Central memory CD8-positive, alpha-beta T cell (primary cell): Measurements from ENCODE around the gene USP32.
"Not testable (repeated sequence)": the region's sequence is repeated elsewhere in the genome, so short reads cannot be mapped to it uniquely, and the experiment has no call there.

Experiments used
- ATAC-seq: fragments of 150-1000 bp; cut with Tn5 transposase; replicated peaks from 2 replicates; pipeline ENCODE4 v1.10.0; 2022; ENCODE audit warnings: mild to moderate bottlenecking, moderate FRiP score, moderate number of reproducible peaks; ENCODE audit not compliant: poor library complexity, severe bottlenecking; ENCODE audit errors: extremely low read depth
- DNase-seq, 2 donors: peaks; one replicate each; pipeline ENCODE4 v3.0.0; 2021; ENCODE audit warnings: low spot score in 2 of 2
- H3K27ac Mint-ChIP-seq: one replicate; pipeline ENCODE4 v1.8.0; 2022; ENCODE audit warnings: low read depth, mild to moderate bottlenecking, moderate library complexity, mixed read lengths
- H3K27me3 Mint-ChIP-seq: one replicate; pipeline ENCODE4 v1.8.0; 2022; ENCODE audit warnings: mixed read lengths
- H3K36me3 Mint-ChIP-seq: one replicate; pipeline ENCODE4 v1.8.0; 2022; ENCODE audit warnings: mild to moderate bottlenecking, moderate library complexity, mixed read lengths; ENCODE audit not compliant: insufficient read depth
- H3K4me1 Mint-ChIP-seq: one replicate; pipeline ENCODE4 v1.8.0; 2022; ENCODE audit warnings: mixed read lengths
- H3K4me3 Mint-ChIP-seq: one replicate; pipeline ENCODE4 v1.8.0; 2022; ENCODE audit warnings: mild to moderate bottlenecking, moderate library complexity, mixed read lengths
- H3K9me3 Mint-ChIP-seq: one replicate; pipeline ENCODE4 v1.8.0; 2022; ENCODE audit warnings: mixed read lengths

Gene USP32

DNA sequence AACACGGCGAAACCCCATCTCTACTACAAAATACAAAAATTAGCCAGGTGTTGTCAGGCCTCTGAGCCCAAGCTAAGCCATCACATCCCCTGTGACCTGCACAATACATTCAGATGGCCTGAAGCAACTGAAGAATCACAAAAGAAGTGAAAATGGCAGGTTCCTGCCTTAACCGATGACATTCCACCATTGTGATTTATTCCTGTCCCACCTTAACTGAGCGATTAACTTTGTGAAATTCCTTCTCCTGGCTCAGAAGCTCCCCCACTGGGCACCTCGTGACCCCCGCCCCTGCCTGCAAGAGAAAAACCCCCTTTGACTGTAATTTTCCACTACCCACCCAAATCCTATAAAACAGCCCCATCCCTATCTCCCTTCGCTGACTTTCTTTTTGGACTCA, 7.0 kb downstream of the USP32 start:
- H3K27me3 Mint-ChIP-seq, H3K9me3 Mint-ChIP-seq, ATAC-seq, DNase-seq, H3K36me3 Mint-ChIP-seq, H3K4me3 Mint-ChIP-seq, H3K27ac Mint-ChIP-seq: not testable (repeated sequence)
- H3K4me1 Mint-ChIP-seq, result peaks cover 53% of the 10 kb centered on the region

DNA sequence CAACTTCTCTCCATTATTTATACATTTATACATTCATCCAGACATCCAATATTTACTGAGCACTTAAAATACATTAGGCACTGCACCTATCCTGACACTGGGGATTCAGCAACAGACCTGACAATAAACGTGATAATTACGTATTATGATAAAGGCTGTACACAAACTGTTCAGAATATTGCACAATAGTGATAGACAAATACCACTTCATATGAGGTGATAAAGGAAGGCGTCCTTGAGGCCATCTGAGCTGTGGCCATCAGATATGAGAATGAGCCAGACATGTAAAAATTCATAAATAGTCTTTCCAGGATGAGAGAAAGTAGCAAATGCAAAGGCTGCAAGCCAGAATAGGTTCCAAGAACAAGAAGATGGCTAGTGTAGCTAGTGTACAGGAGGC, 8.6 kb downstream of the USP32 start:
- DNase-seq (no peak), ATAC-seq (no peak)
- Mint-ChIP-seq H3K27ac (no peak overlapping the region), H3K27me3 (no peaks in the 10 kb centered on the region), H3K9me3 (no peaks in the 10 kb centered on the region), H3K4me3 (no peak overlapping the region), H3K36me3 (no peaks in the 10 kb centered on the region), H3K4me1 (peaks cover 46% of the 10 kb centered on the region)

- Mint-ChIP-seq H3K9me3 (no peaks in the 10 kb centered on the region), H3K27me3 (no peaks in the 10 kb centered on the region), H3K4me1 (peaks cover 41% of the 10 kb centered on the region), H3K36me3 (peaks cover 1% of the 10 kb centered on the region), H3K27ac (no peak overlapping the region), H3K4me3 (no peak overlapping the region)
- no peak for DNase-seq
- no peak for ATAC-seq
Observed at GRCh38 chr17:60381958-60382357, 10.0 kb downstream of the USP32 start.

DNA sequence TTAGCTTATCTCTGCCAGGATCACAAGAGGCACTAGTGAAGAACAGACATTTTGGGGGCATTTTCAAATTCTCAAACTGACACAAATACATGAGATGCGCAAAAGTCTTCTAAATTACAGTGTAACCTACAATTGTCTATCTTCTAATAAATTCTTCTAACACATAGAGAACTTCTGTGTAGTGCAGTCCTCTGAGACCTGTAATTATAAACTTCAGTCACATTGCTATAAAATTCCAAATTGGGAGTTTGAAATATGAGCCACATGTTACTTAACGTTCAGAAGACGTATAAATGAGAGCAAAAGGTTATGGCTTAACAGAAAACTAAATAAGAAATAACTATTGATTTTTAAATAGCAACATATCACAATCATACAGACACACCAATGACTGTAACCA, 12.5 kb downstream of the USP32 start:
- not testable (repeated sequence) for H3K9me3 Mint-ChIP-seq, H3K27ac Mint-ChIP-seq, H3K36me3 Mint-ChIP-seq, H3K27me3 Mint-ChIP-seq, ATAC-seq, H3K4me3 Mint-ChIP-seq, DNase-seq
- peaks cover 20% of the 10 kb centered on the region for H3K4me1 Mint-ChIP-seq

DNA sequence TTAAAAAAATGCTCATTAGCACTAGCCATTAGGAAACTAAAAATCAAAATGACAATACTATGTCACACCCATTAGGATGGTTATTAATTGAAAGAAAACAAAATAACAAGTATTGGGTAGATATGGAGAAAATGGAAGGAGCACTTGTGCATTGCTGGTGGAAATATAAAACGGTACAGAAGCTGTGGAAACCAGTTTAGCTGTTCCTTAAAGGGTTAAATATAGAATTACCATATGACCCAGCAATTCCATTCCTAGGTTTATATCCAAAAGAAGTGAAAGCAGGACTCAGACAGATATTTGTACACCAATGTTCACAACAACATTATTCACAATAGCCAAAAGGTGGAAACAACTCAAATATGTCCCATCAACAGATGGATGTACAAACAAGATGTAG, 13.7 kb downstream of the USP32 start:
- H3K4me3 Mint-ChIP-seq, H3K27me3 Mint-ChIP-seq, ATAC-seq: not testable (repeated sequence)

GRCh38 chr17:60372790-60373483, 19.0 kb downstream of the USP32 start:
- H3K27ac Mint-ChIP-seq, result no peak overlapping the region
- no peak overlapping the region for H3K4me3 Mint-ChIP-seq
- H3K4me1 Mint-ChIP-seq, result peaks cover 7% of the 10 kb centered on the region
- DNase-seq (no peak), ATAC-seq (no peak)
- H3K9me3 Mint-ChIP-seq, result no peaks in the 10 kb centered on the region
- no peaks in the 10 kb centered on the region for H3K27me3 Mint-ChIP-seq
- H3K36me3 Mint-ChIP-seq, result peaks cover 6% of the 10 kb centered on the region

More for the DNA sequence above, 13.7 kb downstream of the USP32 start:
- H3K36me3 Mint-ChIP-seq, DNase-seq, H3K27ac Mint-ChIP-seq, H3K9me3 Mint-ChIP-seq: not testable (repeated sequence)
- H3K4me1 Mint-ChIP-seq, result peaks cover 10% of the 10 kb centered on the region

GRCh38 chr17:60371818-60372510, 20.0 kb downstream of the USP32 start:
- H3K4me1 Mint-ChIP-seq, result peaks cover 7% of the 10 kb centered on the region
- no peaks in the 10 kb centered on the region for H3K9me3 Mint-ChIP-seq
- no peak overlapping the region for H3K27ac Mint-ChIP-seq
- H3K4me3 Mint-ChIP-seq, result no peak overlapping the region
- no peaks in the 10 kb centered on the region for H3K27me3 Mint-ChIP-seq
- DNase-seq (no peak), ATAC-seq (no peak)
- peaks cover 4% of the 10 kb centered on the region for H3K36me3 Mint-ChIP-seq

GRCh38 chr17:60371416-60371815, 20.5 kb downstream of the USP32 start:
- DNase-seq, result no peak
- Mint-ChIP-seq H3K27me3 (no peaks in the 10 kb centered on the region), H3K4me3 (no peak overlapping the region), H3K9me3 (no peaks in the 10 kb centered on the region), H3K27ac (no peak overlapping the region), H3K36me3 (peaks cover 4% of the 10 kb centered on the region), H3K4me1 (peaks cover 7% of the 10 kb centered on the region)
- ATAC-seq, result no peak

DNA sequence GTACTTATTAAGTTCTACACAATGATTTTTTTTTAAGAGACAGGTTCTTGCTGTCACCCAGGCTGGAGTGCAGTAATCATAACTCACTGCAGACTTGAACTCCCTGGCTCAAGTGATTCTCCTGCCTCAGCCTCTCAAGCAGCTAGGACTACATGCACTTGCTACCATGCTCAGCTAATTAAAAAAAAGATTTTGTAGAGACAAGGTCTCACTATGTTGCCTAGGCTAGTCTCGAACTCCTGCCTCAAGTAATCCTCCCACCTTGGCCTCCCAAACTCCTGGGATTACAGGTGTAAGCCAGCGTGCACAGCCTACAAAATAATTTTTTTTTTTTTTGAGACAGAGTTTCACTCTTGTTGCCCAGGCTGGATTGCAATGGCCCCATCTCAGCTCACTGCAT, 22.2 kb downstream of the USP32 start:
- no peaks in the 10 kb centered on the region for H3K9me3 Mint-ChIP-seq
- ATAC-seq (no peak), DNase-seq (no peak)
- H3K27ac Mint-ChIP-seq, result no peak overlapping the region
- peaks cover 4% of the 10 kb centered on the region for H3K36me3 Mint-ChIP-seq
- no peak overlapping the region for H3K4me3 Mint-ChIP-seq
- H3K4me1 Mint-ChIP-seq, result peaks cover 7% of the 10 kb centered on the region
- no peaks in the 10 kb centered on the region for H3K27me3 Mint-ChIP-seq

DNA sequence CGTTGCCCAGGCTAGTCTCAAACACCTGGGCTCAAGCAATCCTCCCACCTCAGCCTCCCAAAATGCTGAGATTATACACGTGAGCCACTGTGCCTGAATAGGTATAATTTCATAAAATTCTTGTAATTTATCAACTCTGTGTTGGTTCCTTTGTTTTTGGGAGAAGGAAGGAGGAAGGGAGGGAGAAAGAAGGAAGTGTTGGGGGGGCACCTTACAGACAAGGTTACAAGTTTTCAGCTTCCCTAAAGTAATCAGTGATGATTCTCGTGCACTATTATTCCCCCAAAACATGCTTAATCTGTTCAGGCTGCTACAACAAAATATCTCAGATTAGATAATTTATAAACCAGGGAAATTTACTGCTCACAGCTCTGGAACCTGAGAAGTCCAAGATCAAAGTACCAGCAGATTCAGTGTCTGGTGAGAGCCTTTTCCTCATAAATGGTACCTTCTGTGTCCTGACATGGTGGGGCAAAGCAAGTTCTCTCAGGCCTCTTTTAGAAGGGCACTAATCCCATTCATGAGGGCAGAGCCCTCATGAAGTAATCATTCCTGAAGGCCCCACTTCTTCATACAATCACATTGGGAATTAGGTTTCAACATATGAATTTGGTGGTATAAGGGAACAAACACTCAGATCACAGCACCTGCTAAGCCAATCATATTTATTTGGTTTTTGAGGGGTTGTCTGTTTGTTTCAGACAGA, 28.1 kb downstream of the USP32 start:
- Mint-ChIP-seq H3K27me3 (no peaks in the 10 kb centered on the region), H3K36me3 (peaks cover 1% of the 10 kb centered on the region), H3K9me3 (no peaks in the 10 kb centered on the region), H3K4me1 (peaks cover 5% of the 10 kb centered on the region), H3K27ac (no peak overlapping the region), H3K4me3 (no peak overlapping the region)
- ATAC-seq (no peak), DNase-seq (no peak)

GRCh38 chr17:60362329-60362728, 29.6 kb downstream of the USP32 start:
- ATAC-seq, result no peak
- DNase-seq, result no peak
- H3K9me3 Mint-ChIP-seq, result no peaks in the 10 kb centered on the region

DNA sequence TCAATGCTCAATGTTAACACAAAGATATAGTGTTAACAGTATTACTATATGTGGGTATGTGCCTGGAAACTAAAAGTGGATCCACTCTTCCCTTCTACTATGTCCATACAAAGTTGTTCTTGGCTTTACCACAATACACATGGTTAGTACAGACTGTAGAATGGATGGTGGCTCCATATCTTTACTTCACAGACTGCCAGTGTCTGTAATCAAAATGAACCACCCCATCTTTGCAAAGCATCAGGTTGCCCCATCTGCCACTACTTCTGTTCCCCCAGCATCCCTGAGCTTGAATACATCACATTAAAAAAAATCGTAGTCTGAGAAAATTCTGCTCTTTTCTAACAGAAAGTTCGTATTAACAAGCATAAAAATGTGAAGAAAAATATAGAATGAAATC, 30.0 kb downstream of the USP32 start:
- Mint-ChIP-seq H3K4me1 (peaks cover 8% of the 10 kb centered on the region), H3K27ac (no peak overlapping the region), H3K9me3 (no peaks in the 10 kb centered on the region), H3K27me3 (no peaks in the 10 kb centered on the region), H3K36me3 (peaks cover 2% of the 10 kb centered on the region), H3K4me3 (no peak overlapping the region)
- DNase-seq (no peak), ATAC-seq (no peak)

More at GRCh38 chr17:60362329-60362728, 29.6 kb downstream of the USP32 start:
- peaks cover 2% of the 10 kb centered on the region for H3K36me3 Mint-ChIP-seq
- H3K27me3 Mint-ChIP-seq, result no peaks in the 10 kb centered on the region
- no peak overlapping the region for H3K27ac Mint-ChIP-seq
- peaks cover 7% of the 10 kb centered on the region for H3K4me1 Mint-ChIP-seq
- H3K4me3 Mint-ChIP-seq, result no peak overlapping the region

DNA sequence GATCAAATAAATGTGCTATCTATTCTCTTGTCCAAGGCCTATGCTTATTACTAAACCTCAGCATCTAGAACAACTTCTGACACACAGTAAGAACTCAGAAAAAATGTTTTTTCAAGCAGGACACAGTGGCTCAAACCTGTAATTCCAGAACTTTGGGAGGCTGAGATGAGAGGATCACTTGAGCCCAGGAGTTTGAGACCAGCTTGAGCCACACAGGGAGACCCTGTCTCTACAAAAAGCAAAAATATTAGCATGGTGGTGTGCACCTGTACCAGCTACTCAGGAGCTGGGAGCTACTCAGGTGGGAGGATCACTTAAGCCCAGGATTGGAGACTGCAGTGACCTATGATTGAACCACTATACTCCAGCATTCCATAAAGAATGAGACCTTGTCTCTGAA, 32.5 kb downstream of the USP32 start:
- H3K4me1 Mint-ChIP-seq, result peaks cover 30% of the 10 kb centered on the region
- peaks cover 2% of the 10 kb centered on the region for H3K36me3 Mint-ChIP-seq
- ATAC-seq, result no peak
- no peak for DNase-seq
- H3K27me3 Mint-ChIP-seq, result no peaks in the 10 kb centered on the region
- H3K27ac Mint-ChIP-seq, result no peak overlapping the region
- no peaks in the 10 kb centered on the region for H3K9me3 Mint-ChIP-seq
- no peak overlapping the region for H3K4me3 Mint-ChIP-seq
